ENCODE measurements around the gene HEY2.

DNA sequence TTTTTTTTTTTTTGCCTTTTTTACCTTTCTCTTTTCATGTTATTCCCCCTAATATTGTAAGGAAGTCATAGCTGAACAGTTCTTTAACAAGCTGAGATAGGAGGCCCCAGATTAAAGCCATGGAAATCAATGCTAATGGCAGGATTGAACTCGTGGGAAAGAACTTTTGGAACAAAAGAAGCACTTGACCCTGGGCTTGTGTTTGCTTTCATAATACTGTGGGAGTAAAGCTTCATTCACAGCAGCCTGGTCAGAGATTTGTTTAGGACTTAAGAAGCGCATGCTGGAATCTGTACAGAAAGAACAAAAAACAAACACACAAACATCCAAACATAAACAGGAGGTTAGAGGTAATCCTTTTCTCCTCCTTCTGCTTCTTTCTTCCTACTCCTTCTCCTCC is 5.1 kb downstream of the HEY2 start:
- TF ChIP-seq POLR2A (IDR thresholded peaks at IDR 0.05; ENCODE audit: control extremely low read depth in 1 of 2, low read depth in 2 of 2, low read length in 2 of 2) (no peak), EP300 (IDR thresholded peaks at IDR 0.05; ENCODE audit: borderline replicate concordance in 1 of 2, low read depth in 2 of 2, low read length in 2 of 2) (no peak), TAF1 (IDR thresholded peaks at IDR 0.05; ENCODE audit: low read depth, low read length) (no peak), BRCA1 (IDR thresholded peaks at IDR 0.05; ENCODE audit: low read depth, low read length) (no peak), POLR2AphosphoS5 (IDR thresholded peaks at IDR 0.05; ENCODE audit: low read depth, low read length) (no peak), GABPA (IDR thresholded peaks at IDR 0.05; ENCODE audit: borderline replicate concordance, insufficient read depth, low read length) (no peak), EZH2 (IDR thresholded peaks at IDR 0.05; ENCODE audit: low read depth, low read length, severe bottlenecking) (no peak), JUND (IDR thresholded peaks at IDR 0.05; ENCODE audit: low read length) (no peak), SIRT6 (IDR thresholded peaks at IDR 0.05; ENCODE audit: low read length) (no peak)
- TF ChIP-seq, protein P1, sequence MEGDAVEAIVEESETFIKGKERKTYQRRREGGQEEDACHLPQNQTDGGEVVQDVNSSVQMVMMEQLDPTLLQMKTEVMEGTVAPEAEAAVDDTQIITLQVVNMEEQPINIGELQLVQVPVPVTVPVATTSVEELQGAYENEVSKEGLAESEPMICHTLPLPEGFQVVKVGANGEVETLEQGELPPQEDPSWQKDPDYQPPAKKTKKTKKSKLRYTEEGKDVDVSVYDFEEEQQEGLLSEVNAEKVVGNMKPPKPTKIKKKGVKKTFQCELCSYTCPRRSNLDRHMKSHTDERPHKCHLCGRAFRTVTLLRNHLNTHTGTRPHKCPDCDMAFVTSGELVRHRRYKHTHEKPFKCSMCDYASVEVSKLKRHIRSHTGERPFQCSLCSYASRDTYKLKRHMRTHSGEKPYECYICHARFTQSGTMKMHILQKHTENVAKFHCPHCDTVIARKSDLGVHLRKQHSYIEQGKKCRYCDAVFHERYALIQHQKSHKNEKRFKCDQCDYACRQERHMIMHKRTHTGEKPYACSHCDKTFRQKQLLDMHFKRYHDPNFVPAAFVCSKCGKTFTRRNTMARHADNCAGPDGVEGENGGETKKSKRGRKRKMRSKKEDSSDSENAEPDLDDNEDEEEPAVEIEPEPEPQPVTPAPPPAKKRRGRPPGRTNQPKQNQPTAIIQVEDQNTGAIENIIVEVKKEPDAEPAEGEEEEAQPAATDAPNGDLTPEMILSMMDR (IDR thresholded peaks at IDR 0.05; ENCODE audit: control extremely low read depth in 1 of 3, insufficient read depth in 1 of 3, low read depth in 1 of 3, low read length in 3 of 3): no peak

All from H1 (cell line).